H1 (cell line): ENCODE data around the gene CCDC8. TPM values are rescaled to one million over a fixed set of nuclear protein-coding genes. Genes with fewer than 3 reads are reported as not detected.

Source experiments
- CTCF ChIA-PET: fragments of 300-600 bp; sonication (Branson Sonifier 250); formaldehyde crosslinking; loops from one replicate; lab custom pipeline; 2021; ENCODE audit not compliant: partially characterized antibody; lab: Charles Lee
- POLR2A ChIA-PET: fragments of 300-600 bp; sonication (Branson Sonifier 250); formaldehyde crosslinking; loops from one replicate; lab custom pipeline; 2021; ENCODE audit warnings: inconsistent platforms; ENCODE audit not compliant: partially characterized antibody; lab: Charles Lee
- DNase-seq, 2 experiments: peaks; one replicate each; pipeline versions ENCODE4 v3.0.0 to v3.0.0-alpha.2; 2010 to 2022; ENCODE audit warnings: low spot score in 2 of 2, low read depth in 1 of 2, mixed read lengths in 1 of 2
- FAIRE-seq: peaks from 2 replicates; lab custom pipeline; 2011; peaks lifted over from hg19 to GRCh38; lab: Jason Lieb, UNC
- H2AFZ ChIP-seq: 2 replicates; pipeline ENCODE4 v1.8.1; 2012; ENCODE audit warnings: low read length, inconsistent platforms
- H2AK5ac ChIP-seq: 2 replicates; pipeline ENCODE4 v1.6.1; 2013; ENCODE audit warnings: low read depth, low read length
- H2BK120ac ChIP-seq: replicated peaks from 2 replicates; pipeline ENCODE3; 2013; ENCODE audit warnings: low read depth, low read length, inconsistent platforms
- H2BK12ac ChIP-seq: 2 replicates; pipeline ENCODE4 v1.6.1; 2013; ENCODE audit warnings: low read depth, low read length
- H2BK15ac ChIP-seq: 2 replicates; pipeline ENCODE4 v1.6.1; 2013; ENCODE audit warnings: low read length
- H2BK20ac ChIP-seq: 2 replicates; pipeline ENCODE4 v1.6.1; 2013; ENCODE audit warnings: low read length
- H2BK5ac ChIP-seq: 2 replicates; pipeline ENCODE4 v1.6.1; 2013; ENCODE audit warnings: low read depth, low read length
- H3K14ac ChIP-seq: 2 replicates; pipeline ENCODE4 v1.6.1; 2013; ENCODE audit warnings: inconsistent platforms; ENCODE audit not compliant: insufficient read length
- H3K18ac ChIP-seq: 2 replicates; pipeline ENCODE4 v1.6.1; 2013; ENCODE audit warnings: low read length; ENCODE audit errors: extremely low read depth
- H3K23ac ChIP-seq: 2 replicates; pipeline ENCODE4 v1.6.1; 2013; ENCODE audit warnings: inconsistent platforms; ENCODE audit not compliant: insufficient read length
- H3K23me2 ChIP-seq: 2 replicates; pipeline ENCODE4 v1.6.1; 2013; ENCODE audit warnings: low read depth, low read length
- H3K27ac ChIP-seq: 2 replicates; pipeline ENCODE4 v1.6.1; 2011; ENCODE audit warnings: low read depth, low read length, inconsistent platforms
- H3K27me3 ChIP-seq, 4 experiments: replicated peaks in 1 of 4; 1 replicate in 1 of 4; 2 replicates in 3 of 4; pipeline versions ENCODE4 v1.6.1 to v1.8.1; 2011 to 2013; ENCODE audit warnings: low read length in 3 of 4, mild to moderate bottlenecking in 3 of 4, inconsistent platforms in 2 of 4, mixed read lengths in 2 of 4, moderate library complexity in 1 of 4; ENCODE audit not compliant: control insufficient read depth in 3 of 4, insufficient read depth in 3 of 4; ENCODE audit errors: extremely low read depth in 1 of 4
- H3K36me3 ChIP-seq, 4 experiments: 2 replicates each; pipeline versions ENCODE4 v1.6.1 to v1.8.1; 2011 to 2013; ENCODE audit warnings: mild to moderate bottlenecking in 4 of 4, low read length in 3 of 4, moderate library complexity in 2 of 4, control low read depth in 1 of 4, inconsistent platforms in 1 of 4; ENCODE audit not compliant: insufficient read depth in 4 of 4, control insufficient read depth in 2 of 4
- H3K4ac ChIP-seq: replicated peaks from 2 replicates; pipeline ENCODE3; 2013; ENCODE audit warnings: low read length, low read depth, mixed read lengths, inconsistent platforms; ENCODE audit not compliant: insufficient read length
- H3K4me1 ChIP-seq, 4 experiments: replicated peaks in 1 of 4; 1 replicate in 1 of 4; 2 replicates in 3 of 4; pipeline versions ENCODE4 v1.6.1 to v1.8.1; 2011 to 2013; ENCODE audit warnings: low read length in 3 of 4, inconsistent platforms in 2 of 4, mixed read lengths in 1 of 4; ENCODE audit not compliant: insufficient read depth in 4 of 4, control insufficient read depth in 3 of 4
- H3K4me2 ChIP-seq, 2 experiments: 2 replicates each; pipeline versions ENCODE4 v1.6.1 to v1.8.1; 2011 to 2013; ENCODE audit warnings: low read depth in 2 of 2, low read length in 2 of 2, control low read depth in 1 of 2, inconsistent platforms in 1 of 2, mild to moderate bottlenecking in 1 of 2; ENCODE audit not compliant: insufficient read depth in 1 of 2
- H3K4me3 ChIP-seq, 4 experiments: fragments of 200-600, 300-600 bp in 1 of 4; sonication (generic), shearing (Covaris generic), sonication (Bioruptor Twin) in 1 of 4; 2 replicates each; pipeline versions ENCODE4 v1.5.1 to v1.8.1; 2011 to 2016; ENCODE audit warnings: low read length in 4 of 4, low read depth in 3 of 4, control low read depth in 2 of 4, inconsistent platforms in 2 of 4, mild to moderate bottlenecking in 2 of 4, mixed read lengths in 1 of 4, moderate library complexity in 1 of 4; ENCODE audit not compliant: insufficient read depth in 2 of 4; ENCODE audit errors: extremely low read depth in 1 of 4
- H3K56ac ChIP-seq: replicated peaks from 2 replicates; pipeline ENCODE3; 2013; ENCODE audit warnings: low read depth, mild to moderate bottlenecking, mixed read lengths, low read length, inconsistent platforms; ENCODE audit not compliant: insufficient read length
- H3K79me1 ChIP-seq: 2 replicates; pipeline ENCODE4 v1.6.1; 2013; ENCODE audit warnings: low read depth, low read length, control low read depth
- H3K79me2 ChIP-seq, 2 experiments: 2 replicates each; pipeline versions ENCODE4 v1.6.1 to v1.8.1; 2012 to 2013; ENCODE audit warnings: low read length in 2 of 2, mild to moderate bottlenecking in 2 of 2, inconsistent platforms in 1 of 2; ENCODE audit not compliant: insufficient read depth in 2 of 2, control insufficient read depth in 1 of 2
- H3K9ac ChIP-seq, 4 experiments: replicated peaks in 1 of 4; 1 replicate in 1 of 4; 2 replicates in 3 of 4; pipeline versions ENCODE4 v1.6.1 to v1.8.1; 2011 to 2013; ENCODE audit warnings: low read depth in 3 of 4, low read length in 3 of 4, control low read depth in 2 of 4, mild to moderate bottlenecking in 2 of 4, moderate library complexity in 2 of 4, inconsistent platforms in 1 of 4; ENCODE audit errors: extremely low read depth in 1 of 4
- H3K9me3 ChIP-seq, 2 experiments: 2 replicates each; pipeline versions ENCODE4 v1.6.1 to v1.8.1; 2012 to 2013; ENCODE audit warnings: mild to moderate bottlenecking in 2 of 2, moderate library complexity in 2 of 2, control low read depth in 1 of 2, inconsistent platforms in 1 of 2, low read depth in 1 of 2, low read length in 1 of 2, mixed read lengths in 1 of 2; ENCODE audit not compliant: insufficient read depth in 2 of 2
- H4K20me1 ChIP-seq, 2 experiments: replicated peaks in 1 of 2; 2 replicates each; pipeline versions ENCODE3 to v1.8.1; 2011 to 2013; ENCODE audit warnings: inconsistent platforms in 2 of 2, low read length in 2 of 2, mild to moderate bottlenecking in 1 of 2; ENCODE audit not compliant: insufficient read depth in 2 of 2, control insufficient read depth in 1 of 2
- H4K5ac ChIP-seq: 2 replicates; pipeline ENCODE4 v1.6.1; 2013; ENCODE audit warnings: low read length, low read depth, mixed read lengths, inconsistent platforms; ENCODE audit not compliant: insufficient read length
- H4K8ac ChIP-seq: 2 replicates; pipeline ENCODE4 v1.8.0; 2013; ENCODE audit warnings: mild to moderate bottlenecking, moderate library complexity, low read length, inconsistent platforms; ENCODE audit not compliant: insufficient read depth; ENCODE audit errors: extremely low read depth
- H4K91ac ChIP-seq: replicated peaks from 2 replicates; pipeline ENCODE3; 2013; ENCODE audit warnings: low read length, mixed read lengths, inconsistent platforms; ENCODE audit not compliant: insufficient read length
- BACH1 ChIP-seq: IDR thresholded peaks from 2 replicates; pipeline ENCODE4 v1.6.1; 2012; ENCODE audit warnings: low read length, improper control_type of control experiment
- BCL11A ChIP-seq, 2 experiments: IDR thresholded peaks; one replicate each; pipeline ENCODE4 v1.6.1; 2011; ENCODE audit warnings: low read depth in 2 of 2, low read length in 2 of 2, mild to moderate bottlenecking in 2 of 2
- CHD1 ChIP-seq: IDR thresholded peaks from 2 replicates; pipeline ENCODE4 v1.6.1; 2012; ENCODE audit warnings: low read depth, low read length, improper control_type of control experiment
- CHD2 ChIP-seq: IDR thresholded peaks from 2 replicates; pipeline ENCODE4 v1.6.1; 2012; ENCODE audit warnings: low read length, improper control_type of control experiment
- CTBP2 ChIP-seq: IDR thresholded peaks from 2 replicates; pipeline ENCODE4 v1.7.0; 2011; ENCODE audit warnings: borderline replicate concordance, mild to moderate bottlenecking, moderate library complexity, mixed read lengths, low read length; ENCODE audit not compliant: insufficient read depth, insufficient read length
- EGR1 ChIP-seq: IDR thresholded peaks from 2 replicates; pipeline ENCODE4 v1.6.1; 2011; ENCODE audit warnings: low read depth, low read length, borderline replicate concordance
- HDAC2 ChIP-seq, 2 experiments: fragments of 300-600 bp in 1 of 2; sonication (generic) in 1 of 2; IDR thresholded peaks; 2 replicates each; pipeline ENCODE4 v1.6.1; 2011 to 2012; ENCODE audit warnings: low read depth in 2 of 2, low read length in 2 of 2, mild to moderate bottlenecking in 2 of 2, moderate library complexity in 2 of 2, borderline replicate concordance in 1 of 2, inconsistent platforms in 1 of 2
- KDM1A ChIP-seq: fragments of 200-600, 300-600 bp; sonication (generic); IDR thresholded peaks from 2 replicates; pipeline ENCODE4 v1.7.1; 2016; ENCODE audit warnings: mild to moderate bottlenecking, low read length, borderline replicate concordance
- NRF1 ChIP-seq: IDR thresholded peaks from 2 replicates; pipeline ENCODE4 v1.6.1; 2011; ENCODE audit warnings: mild to moderate bottlenecking, low read depth, low read length, improper control_type of control experiment
- POLR2AphosphoS5 ChIP-seq: IDR thresholded peaks from 2 replicates; pipeline ENCODE4 v1.6.1; 2011; ENCODE audit warnings: low read depth, low read length
- RAD21 ChIP-seq, 2 experiments: IDR thresholded peaks in 1 of 2; conservative IDR thresholded peaks in 1 of 2; 2 replicates each; pipeline ENCODE4 v1.6.1; 2011; ENCODE audit warnings: low read depth in 2 of 2, low read length in 2 of 2, improper control_type of control experiment in 1 of 2, inconsistent platforms in 1 of 2, mild to moderate bottlenecking in 1 of 2, moderate library complexity in 1 of 2
- RXRA ChIP-seq: IDR thresholded peaks from 2 replicates; pipeline ENCODE4 v1.6.1; 2011; ENCODE audit warnings: low read depth, mild to moderate bottlenecking, low read length, moderate library complexity; ENCODE audit not compliant: insufficient read depth
- SRF ChIP-seq: IDR thresholded peaks from 2 replicates; pipeline ENCODE4 v1.6.1; 2011; ENCODE audit warnings: mild to moderate bottlenecking, low read depth, low read length, moderate library complexity
- TBP ChIP-seq: IDR thresholded peaks from 2 replicates; pipeline ENCODE4 v1.6.1; 2011; ENCODE audit warnings: low read depth, low read length, improper control_type of control experiment
- TCF12 ChIP-seq: IDR thresholded peaks from 2 replicates; pipeline ENCODE4 v1.6.1; 2011; ENCODE audit warnings: low read depth, mild to moderate bottlenecking, low read length
- WGBS, 2 experiments: shearing (Covaris generic) in 1 of 2; methylation state at CpG; one replicate each; pipeline versions ENCODE4 v1.1.6 to v1.1.7; 2013 to 2015; ENCODE audit warnings: low lambda C conversion rate in 2 of 2, mixed read lengths in 2 of 2, inconsistent platforms in 1 of 2, low coverage in 1 of 2, missing lambda C conversion rate in 1 of 2; ENCODE audit not compliant: insufficient replicate concordance in 2 of 2, insufficient coverage in 1 of 2, insufficient read length in 1 of 2; ENCODE audit errors: extremely low coverage in 1 of 2, missing lambda C conversion rate in 1 of 2; 5-methylcytosine and 5-hydroxymethylcytosine counted together
- polyA plus RNA-seq, 7 experiments: library from polyadenylated mRNA; depleted of rRNA in 3 of 7; stranded (reverse) in 5 of 7; unstranded in 2 of 7; fragments of >200 nt in 5 of 7; fragments of 200-250 nt in 2 of 7; gene quantifications; 1 replicate in 5 of 7; 2 replicates in 1 of 7; 4 replicates in 1 of 7; pipeline versions ENCODE4 v1.2.1 to v1.2.3, GENCODE V29; 2011 to 2013; ENCODE audit warnings: missing spikeins in 2 of 7, mixed read lengths in 2 of 7
- total RNA-seq: library from RNA; stranded (reverse); fragmentation: NEBNext Ultra II Directional; extraction: Animal tissue kit (Norgen Biotek cat#: 25700); gene quantifications from 2 replicates; pipeline ENCODE4 v1.2.1, GENCODE V29; 2021

CCDC8 gene
- total and polyA plus RNA-seq, 2 of the 8 experiments (the other 6 are each of a cell fraction or from before 2014, with no cell fraction given): 4.9 to 13.6 TPM

GRCh38 chr19:46453661-46454060 is 40.3 kb upstream of the CCDC8 start:
- Histone ChIP-seq H4K91ac (no peak overlapping the region), H3K4me2 (no peak overlapping the region), H2BK15ac (no peak overlapping the region), H3K4ac (no peak overlapping the region), H2BK5ac (no peak overlapping the region), H2AK5ac (no peak overlapping the region), H3K23ac (no peak overlapping the region), H3K79me2 (no peaks in the 10 kb centered on the region), H2BK12ac (no peak overlapping the region), H3K4me1 (no peaks in the 10 kb centered on the region), H4K5ac (no peak overlapping the region), H3K9ac (no peak overlapping the region), H4K8ac (no peak overlapping the region), H3K56ac (no peak overlapping the region), H3K4me3 (no peak overlapping the region), H3K23me2 (no peaks in the 10 kb centered on the region), H2BK20ac (no peak overlapping the region), H3K36me3 (no peaks in the 10 kb centered on the region), H4K20me1 (no peaks in the 10 kb centered on the region), H3K9me3 (no peaks in the 10 kb centered on the region), H3K27ac (no peak overlapping the region), H2AFZ (no peak overlapping the region), H3K79me1 (no peaks in the 10 kb centered on the region), H3K14ac (no peak overlapping the region), H3K27me3 (no peaks in the 10 kb centered on the region), H2BK120ac (no peak overlapping the region), H3K18ac (no peak overlapping the region)
- ChIA-PET POLR2A (no interaction called here), CTCF (interaction anchor here (0.6 to 1.7 kb wide), 3 partner anchors 34 to 51 kb away, joined by 4 to 5 read pairs (median 4); no protein-coding TSS in a partner anchor)
- DNase-seq (no peak), FAIRE-seq (no peak)
- WGBS, 2 experiments: 87% methylated on average over 6 of the region's 6 CpGs; no CpG with 5 or more reads in 1 of the 2 experiments
- TF ChIP-seq CTBP2 (no peak), SRF (no peak), BACH1 (no peak), TBP (no peak), NRF1 (no peak), BCL11A (IDR thresholded peaks at IDR 0.05; ENCODE audit: low read depth in 2 of 2, low read length in 2 of 2) (no peak), RAD21 (IDR thresholded peaks at IDR 0.05 in 1 of 2, conservative IDR thresholded peaks at IDR 0.05 in 1 of 2; ENCODE audit: low read depth in 2 of 2, low read length in 2 of 2) (no peak), RXRA (no peak), HDAC2 (IDR thresholded peaks at IDR 0.05; ENCODE audit: borderline replicate concordance in 1 of 2, low read depth in 2 of 2, low read length in 2 of 2) (no peak), CHD2 (no peak), POLR2AphosphoS5 (no peak), TCF12 (no peak), EGR1 (no peak), CHD1 (no peak), KDM1A (no peak)
